Fibroblast of skin of scalp (primary cell): ENCODE data around the gene PTDSS2.
"Not testable (repeated sequence)": the region's sequence is repeated elsewhere in the genome, so short reads cannot be mapped to it uniquely, and the experiment has no call there.

Experiments used
- DNase-seq: peaks from one replicate; pipeline ENCODE4 v3.0.0-alpha.2; 2013

The PTDSS2 gene

DNA sequence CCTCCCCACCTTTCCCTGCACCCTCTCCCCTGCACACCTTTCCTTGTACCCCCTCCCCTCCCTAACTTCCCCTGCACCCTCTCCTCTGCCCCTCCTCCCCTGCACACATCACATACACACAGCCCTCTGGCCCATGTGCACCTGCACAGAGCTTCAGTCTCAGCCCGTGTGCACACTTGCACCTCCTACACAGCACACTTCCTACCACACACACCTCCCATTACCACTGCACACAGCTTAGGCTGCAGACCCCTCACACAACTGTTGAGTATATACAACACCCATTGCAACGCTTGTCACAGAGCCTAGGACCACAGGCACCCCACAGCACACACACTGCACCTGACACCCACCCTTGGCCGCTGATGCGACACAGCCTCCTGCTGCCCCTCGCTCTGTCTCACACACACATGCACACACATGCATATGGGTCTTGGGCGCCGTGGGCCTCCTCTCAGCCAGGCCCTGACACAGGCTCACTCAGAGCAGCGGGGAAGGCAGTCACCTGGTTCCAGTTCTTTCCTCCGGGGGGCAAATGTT is 35.7 kb upstream of the PTDSS2 start:
- no peak for DNase-seq

DNA sequence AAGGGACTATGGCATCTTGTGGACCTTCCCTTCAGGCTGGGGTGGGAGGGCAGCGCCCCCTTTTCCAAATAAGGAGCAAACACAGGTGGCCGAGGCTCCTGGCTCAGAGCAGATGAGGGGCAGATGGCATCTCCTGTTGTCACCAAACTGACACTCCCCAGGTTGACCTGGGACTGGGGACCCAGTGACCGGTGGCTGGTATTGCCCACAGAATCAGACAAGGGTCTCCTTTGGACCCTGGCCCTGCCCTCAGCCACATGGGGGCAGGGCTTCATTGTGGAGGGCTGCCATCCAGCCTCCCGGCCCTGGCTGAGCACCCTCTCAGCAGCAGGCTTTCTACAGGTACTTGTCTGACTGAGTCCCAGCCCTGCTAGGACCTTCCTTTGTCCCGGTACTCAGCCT is 34.4 kb upstream of the PTDSS2 start:
- no peak for DNase-seq

DNA sequence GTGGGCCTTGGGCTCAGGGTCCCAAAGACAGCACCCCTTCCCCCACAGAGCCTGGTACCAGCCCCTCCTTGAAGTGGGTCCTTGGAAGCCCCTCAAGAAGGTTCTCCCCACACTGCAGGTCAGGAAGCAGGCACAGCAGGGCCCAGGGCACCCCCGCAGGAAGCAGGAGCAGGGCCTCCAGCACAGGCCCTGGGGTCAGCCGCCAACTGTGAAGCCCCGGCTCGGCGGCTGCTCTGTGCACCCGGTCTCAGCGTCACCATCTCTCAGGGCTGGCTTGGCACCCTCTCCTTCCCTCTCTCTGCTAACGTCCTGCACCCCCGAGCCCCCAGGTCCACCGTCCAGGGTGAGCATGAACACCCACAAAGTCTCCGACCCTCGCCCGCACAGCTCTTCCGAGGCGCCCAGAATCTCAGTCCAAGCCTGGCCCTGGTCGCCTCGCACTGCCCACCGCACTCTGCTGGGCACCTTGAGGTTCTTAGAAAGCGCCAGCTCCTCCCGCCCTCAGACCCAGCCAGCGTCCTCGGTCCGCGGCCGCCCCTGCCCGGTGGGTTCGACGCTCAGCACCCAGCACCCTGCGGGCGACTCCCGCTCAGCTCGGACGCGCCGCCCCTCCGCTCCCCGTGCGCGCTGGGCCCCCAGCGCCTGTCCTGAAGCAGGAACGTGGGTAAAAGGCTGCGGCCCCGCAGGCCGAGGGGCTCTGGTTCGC is 33.9 kb upstream of the PTDSS2 start:
- DNase-seq, result no peak

DNA sequence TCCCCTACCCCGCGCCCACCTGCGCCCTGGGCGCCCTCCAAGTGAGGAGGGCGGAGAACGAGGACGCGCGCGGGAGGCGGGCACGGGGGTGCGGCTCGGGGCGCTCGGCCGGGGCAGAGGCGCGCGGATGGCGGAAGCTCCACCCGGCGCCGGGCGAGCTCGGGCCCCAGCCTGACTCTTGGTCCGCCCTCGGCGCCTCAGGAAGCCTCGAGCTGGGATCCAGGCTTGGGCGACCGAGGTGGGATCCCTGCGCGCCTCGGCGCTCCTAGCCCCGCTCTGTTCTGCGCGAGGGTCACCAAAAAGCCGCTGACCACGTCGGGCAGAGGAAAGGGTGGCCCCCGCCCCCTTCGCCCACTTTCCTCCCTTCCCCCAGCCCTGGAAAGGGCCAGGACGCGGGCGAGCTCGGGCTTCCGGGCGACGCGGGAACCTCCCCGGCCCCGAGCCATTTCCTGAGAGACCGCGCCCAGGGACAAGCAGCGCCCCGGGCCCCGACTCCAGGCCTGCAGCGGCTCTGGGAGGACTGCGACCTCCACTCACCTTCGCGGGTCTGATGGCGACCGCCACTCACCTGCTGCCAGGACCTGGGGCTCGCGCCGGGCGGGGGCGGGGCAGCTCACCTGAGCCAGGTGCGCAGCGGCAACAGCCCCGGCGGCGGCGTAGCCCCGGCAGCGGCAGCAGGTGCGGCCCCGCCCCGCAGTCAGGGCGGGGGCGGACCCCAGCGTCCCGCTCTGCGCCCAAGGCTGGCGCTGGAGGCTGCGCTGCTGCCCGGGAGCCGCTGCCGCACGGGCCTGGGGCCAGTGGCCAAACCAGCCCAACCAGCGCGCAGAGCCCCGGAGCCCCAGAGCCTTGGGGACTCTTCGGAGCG is 33.1 kb upstream of the PTDSS2 start:
- DNase-seq, result no peak

GRCh38 chr11:417652-418342 is 32.3 kb upstream of the PTDSS2 start:
- no peak for DNase-seq

DNA sequence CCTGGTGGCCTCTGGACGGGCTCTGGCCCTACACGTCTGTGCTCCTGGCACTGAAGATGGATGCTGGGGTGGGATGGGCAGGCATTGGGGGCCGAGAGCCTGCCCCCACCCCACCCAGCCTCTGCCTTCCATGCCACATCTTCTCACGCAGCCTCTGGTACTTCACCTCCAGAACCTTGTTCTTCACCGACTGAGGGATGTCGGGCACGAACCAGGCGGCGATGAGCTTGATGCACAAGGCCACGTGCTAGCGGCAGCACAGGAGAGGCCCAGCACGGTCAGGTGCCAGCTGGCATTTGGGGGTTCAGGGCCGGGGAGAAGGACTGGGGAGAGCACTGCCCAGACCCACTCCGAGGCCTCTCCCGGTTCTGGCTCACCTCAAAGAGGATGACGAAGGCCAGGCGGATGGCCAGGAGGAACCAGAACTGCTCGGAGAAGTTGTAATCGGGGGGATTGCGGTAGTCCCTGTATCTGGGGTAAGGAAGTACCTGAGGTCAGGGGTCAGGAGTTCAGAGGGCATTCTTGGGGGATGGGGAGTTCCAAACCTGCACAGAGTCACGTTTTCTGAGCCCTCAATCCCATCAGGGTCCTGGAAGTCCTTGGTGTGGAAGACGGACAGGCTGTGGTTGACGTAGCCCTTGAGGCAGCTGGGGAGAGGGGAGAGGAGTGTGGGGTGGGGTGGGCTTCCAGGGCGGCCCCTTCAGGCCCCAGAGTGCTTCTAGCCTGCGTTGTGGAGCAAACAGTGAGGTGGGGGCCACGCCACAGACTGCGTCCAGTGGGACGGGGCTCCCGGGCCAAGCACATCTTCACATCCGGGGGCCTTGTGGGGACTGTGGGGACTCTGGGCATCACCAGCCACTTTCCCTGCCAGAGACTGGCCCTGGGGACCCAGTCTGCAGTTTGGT is 31.5 kb upstream of the PTDSS2 start:
- no peak for DNase-seq

GRCh38 chr11:419248-420005 is 30.7 kb upstream of the PTDSS2 start:
- DNase-seq, result no peak

GRCh38 chr11:420054-420910 is 29.8 kb upstream of the PTDSS2 start:
- DNase-seq, result no peak

DNA sequence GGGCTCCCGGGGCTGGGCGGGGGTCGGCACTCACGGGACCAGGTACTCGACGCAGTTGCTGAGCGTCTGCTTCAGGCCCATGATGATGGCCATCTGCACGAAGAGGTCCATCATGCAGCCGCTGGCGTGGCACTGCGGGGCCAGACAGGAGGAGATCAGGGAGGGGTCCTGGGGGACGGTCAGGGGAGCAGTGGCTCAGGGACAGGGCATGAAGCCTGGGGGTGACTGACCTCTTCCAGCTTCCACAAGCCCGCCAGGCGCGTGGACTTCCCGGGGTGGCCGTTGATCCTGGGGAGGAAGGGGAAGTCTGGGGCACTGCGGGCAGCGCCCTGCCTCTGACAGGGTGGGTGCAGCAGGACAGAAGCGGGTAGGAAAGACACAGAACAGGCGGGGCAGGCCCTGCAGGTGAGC is 29.2 kb upstream of the PTDSS2 start:
- DNase-seq, result no peak

- no peak for DNase-seq
Observed at GRCh38 chr11:422249-422656, 27.8 kb upstream of the PTDSS2 start.

DNA sequence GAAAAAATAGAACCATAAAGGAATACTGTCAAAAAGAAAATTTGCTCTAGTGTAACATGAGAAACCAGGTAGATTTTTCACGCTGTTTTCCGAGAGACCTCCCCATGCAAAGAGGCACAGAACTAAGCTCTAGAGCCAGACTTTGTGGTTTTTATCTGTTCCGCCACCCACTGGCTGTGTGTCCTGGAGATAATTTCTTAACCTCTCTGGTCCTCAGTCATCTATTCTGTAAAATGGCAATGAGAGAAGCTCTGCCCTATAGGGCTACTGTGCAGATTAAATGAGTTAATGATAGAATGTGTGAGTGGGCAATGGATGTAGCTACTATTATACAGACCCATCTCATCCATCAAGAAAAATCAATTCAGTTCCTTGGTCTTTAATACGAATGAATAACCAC is 25.8 kb upstream of the PTDSS2 start:
- DNase-seq, result no peak

DNA sequence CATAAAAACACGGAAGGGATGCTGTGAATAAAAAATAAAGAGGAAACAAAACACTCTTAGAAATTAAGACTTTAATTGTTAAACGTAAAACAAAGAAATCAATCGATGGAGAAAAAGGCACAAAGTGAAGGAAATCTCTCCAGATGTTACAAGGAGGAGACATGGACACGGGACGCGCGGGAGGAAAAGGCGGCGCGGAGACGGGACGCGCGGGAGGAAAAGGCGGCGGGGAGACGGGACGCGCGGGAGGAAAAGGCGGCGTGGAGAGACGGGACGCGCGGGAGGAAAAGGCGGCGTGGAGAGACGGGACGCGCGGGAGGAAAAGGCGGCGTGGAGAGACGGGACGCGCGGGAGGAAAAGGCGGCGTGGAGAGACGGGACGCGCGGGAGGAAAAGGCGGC is 25.3 kb upstream of the PTDSS2 start:
- not testable (repeated sequence) for DNase-seq

- DNase-seq, result no peak
Observed at GRCh38 chr11:425301-425700, 24.8 kb upstream of the PTDSS2 start.

DNA sequence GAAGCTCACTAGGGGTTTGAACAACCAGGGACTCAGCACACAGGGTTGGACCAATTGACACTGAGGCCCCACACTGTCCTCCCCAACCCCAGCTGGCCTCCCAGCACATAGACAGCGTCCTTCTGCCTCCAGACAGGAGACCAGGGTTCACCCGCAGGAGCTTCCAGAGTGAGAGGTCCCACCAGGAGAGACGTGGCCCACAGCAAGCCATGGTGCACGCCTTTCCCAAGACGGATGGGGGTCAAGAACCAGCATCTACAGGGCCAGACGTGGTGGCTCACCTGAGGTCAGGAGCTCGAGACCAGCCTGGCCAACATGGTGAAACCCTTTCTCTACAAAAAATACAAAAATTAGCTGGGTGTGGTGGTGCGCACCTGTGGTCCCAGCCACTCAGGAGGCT is 23.2 kb upstream of the PTDSS2 start:
- DNase-seq, result no peak

DNA sequence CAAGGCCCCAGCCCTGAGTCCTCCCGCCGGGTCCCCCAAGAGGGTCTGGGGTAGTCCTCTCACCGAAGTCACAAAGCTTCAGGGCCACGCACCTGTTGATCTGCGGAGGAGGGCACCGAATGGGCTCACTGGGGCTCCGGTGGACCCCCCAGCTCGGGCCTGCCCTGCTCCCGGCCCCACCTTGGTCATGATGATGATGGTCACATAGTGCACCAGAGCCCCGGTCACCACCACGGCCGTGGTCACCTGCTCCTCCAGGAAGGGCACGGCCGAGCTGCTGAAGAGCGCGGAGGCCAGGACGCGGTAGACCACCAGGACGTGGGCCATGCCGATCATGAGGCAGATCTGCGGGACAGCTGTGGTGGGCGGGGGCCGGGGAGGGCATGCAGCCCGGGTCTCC is 21.8 kb upstream of the PTDSS2 start:
- no peak for DNase-seq

GRCh38 chr11:429391-429790 is 20.7 kb upstream of the PTDSS2 start:
- DNase-seq, result no peak

- no peak for DNase-seq
Observed at GRCh38 chr11:429931-430456, 20.1 kb upstream of the PTDSS2 start.

DNA sequence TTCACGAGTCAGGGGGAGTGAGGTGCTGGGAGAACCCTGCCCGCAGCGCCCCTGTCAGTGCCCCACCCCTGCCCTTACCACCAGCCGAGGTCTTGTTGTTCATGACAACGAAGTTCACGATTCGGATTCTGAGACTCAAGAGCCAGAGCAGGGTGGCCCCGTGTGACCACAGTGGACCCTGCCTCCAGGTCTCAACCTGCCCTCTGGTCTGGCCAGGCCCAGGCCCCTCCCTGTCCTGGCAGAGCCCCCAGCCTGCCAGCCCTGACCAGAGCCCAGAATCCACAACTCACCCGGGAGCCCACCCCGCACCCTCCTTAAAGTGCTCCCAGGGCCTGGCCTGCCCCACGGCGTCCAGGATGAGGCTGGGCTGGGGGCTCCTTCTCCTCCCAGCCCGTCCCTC is 18.2 kb upstream of the PTDSS2 start:
- no peak for DNase-seq

GRCh38 chr11:432501-433100 is 17.5 kb upstream of the PTDSS2 start:
- no peak for DNase-seq

- no peak for DNase-seq
Observed at GRCh38 chr11:433111-433510, 17.0 kb upstream of the PTDSS2 start.
